Skin of body (tissue), 2 donors: Measurements from ENCODE around the gene CTDSPL2. TPM values are rescaled to one million over a fixed set of nuclear protein-coding genes. Genes with fewer than 3 reads are reported as not detected.
"Not testable (repeated sequence)": the region's sequence is repeated elsewhere in the genome, so short reads cannot be mapped to it uniquely, and the experiment has no call there.

Source experiments
- DNase-seq: peaks from one replicate; lab custom pipeline; 2025; lab: John Stamatoyannopoulos, UW
- total RNA-seq: library from RNA; depleted of rRNA; stranded (reverse); fragments of >200 nt; gene quantifications from one replicate; pipeline ENCODE4 v1.2.3, GENCODE V29; 2014

The CTDSPL2 gene
- total RNA-seq, 1 donor from 2014 or later = 103 TPM

DNA sequence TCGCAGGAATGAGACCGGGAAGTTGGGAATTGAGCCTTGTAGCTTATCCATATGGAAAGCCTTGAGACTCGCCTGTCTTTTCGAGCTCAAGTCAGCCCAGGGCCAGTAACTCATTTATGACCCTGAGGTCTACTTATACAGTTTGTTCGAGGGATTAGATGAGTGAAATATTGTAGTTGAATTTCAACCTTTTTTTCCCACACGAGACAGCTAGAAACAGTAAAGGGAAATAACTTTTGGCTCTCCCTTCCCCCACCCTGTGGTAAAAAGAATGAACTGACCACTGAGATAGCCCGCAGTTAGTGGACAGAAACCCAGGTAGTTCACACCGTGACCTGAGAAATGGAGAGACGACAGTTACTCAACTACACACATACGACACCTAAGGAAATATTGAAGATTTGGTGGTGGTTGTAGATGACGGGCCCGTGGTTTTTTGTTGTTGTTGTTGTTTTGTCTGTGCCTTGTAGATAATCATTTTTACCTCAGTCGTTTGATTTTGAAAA is 110.4 kb downstream of the CTDSPL2 start:
- DNase-seq = no peak

DNA sequence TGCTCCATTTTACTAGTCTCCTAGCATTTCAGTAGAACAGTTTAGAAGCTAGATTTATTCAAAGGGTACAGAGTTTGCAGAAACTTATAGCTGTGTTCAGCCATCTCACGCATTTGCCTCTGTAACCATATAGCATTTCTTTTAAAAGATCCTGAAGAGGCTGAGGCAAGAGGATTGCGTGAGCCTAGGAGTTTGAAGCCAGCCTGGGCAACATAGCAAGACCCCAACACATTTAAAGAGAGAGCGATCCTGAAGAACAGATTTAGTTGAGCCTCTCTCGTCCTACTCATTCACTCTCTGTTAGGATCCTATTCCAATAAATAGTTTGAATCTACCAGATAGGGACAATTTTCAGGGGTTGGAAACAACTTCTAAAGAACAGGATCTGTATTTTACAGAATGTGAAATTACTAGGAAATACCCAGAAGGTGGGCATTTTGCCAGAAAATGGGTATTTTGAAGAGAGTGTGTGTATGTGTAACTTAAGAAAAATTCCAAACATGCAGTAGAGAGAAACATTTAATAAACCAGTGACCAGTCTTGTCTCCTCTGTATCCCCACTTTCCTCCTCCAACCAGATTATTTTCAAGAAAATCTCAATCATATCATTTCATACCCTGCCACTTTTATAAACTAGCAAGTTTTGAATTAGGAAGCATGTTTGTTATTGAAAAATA is 114.0 kb downstream of the CTDSPL2 start:
- no peak for DNase-seq

DNA sequence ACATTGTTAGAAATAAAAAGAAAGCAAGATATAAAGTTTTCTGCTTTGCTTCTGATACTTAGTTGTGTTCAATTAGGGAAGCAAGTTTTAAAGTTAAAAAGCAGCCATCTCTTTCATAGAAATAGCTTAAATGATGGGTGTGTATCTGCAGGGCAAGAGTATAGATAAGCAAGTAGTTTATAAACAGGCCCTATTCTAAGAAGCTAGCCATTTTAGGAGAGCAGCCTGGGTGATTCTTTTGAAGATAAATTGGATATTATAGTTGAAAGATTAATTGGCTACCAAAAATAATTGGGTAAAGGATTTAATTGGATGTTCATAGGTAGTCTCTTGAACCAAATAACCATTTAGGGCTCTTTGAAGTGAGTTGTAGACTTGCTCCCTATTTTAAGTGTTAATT is 115.2 kb downstream of the CTDSPL2 start:
- DNase-seq = no peak

DNA sequence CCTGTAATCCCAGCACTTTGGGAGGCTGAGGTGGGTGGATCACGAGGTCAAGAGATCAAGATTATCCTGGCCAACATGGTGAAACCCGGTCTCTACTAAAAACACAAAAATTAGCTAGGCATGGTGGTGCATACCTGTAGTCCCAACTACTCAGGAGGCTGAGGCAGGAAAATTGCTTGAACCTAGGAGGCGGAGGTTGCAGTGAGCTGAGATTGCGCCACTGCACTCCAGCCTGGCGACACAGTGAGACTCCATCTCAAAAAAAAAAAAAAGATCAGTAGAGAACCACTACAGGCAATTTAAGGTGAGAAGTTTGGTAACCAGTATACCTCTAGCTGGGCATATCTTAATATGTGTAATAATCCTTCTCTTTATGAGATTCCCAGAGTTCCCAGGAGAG is 117.3 kb downstream of the CTDSPL2 start:
- DNase-seq = not testable (repeated sequence)

DNA sequence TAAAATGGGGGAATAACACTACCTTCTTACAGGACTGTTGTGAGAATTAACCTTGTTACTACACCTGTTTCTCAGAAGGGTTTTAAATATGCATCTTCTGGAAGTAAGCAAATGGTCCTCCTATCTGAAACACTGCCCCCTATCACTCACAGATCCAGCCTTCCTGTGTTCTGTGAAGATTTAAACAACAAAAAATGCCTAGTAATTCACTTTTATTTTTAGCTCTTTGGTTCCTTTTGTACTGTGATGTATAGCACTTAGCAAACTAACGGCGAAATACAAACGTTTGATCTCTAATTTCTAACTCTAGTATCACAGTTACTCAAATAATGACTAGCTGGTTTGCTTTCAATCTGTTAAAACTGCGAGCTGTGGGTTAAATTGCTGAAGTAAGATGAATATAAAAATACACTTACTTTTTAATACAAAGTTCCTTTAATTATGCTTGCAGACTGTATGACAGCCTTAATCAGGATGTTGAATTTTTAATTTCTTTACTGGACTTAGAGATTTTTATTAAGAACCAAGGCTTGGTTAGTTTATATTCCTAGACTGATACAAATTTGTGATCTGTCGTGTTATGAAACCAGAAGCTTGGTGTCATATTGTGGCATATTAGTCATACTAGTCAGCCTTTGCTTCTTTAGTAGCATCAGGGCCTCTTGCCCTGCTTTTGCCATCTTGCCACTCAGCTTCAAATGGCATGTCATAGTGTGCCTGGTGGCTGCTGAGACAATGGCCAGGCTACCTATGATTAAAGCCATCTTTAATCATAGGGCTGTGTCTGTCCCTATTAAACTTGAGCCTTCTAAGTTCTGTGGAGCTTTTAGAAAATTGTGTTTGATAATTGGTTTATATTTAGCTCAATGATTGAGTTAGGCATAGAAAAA is 118.7 kb downstream of the CTDSPL2 start:
- DNase-seq = no peak

DNA sequence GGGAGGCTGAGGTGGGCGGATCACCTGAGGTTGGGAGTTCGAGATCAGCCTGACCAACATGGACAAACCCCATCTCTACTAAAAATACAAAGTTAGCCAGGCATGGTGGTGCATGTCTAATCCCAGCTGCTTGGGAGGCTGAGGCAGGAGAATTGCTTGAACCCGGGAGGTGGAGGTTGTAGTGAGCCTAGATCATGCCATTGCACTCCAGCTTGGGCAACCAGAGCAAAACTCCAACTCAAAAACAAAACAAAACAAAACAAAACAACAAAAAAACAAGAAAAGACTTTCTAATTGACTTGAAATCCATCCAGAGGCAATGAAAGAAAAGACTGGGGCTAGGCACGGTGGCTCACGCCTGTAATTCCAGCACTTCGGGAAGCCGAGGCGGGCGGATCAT is 121.7 kb downstream of the CTDSPL2 start:
- not testable (repeated sequence) for DNase-seq

DNA sequence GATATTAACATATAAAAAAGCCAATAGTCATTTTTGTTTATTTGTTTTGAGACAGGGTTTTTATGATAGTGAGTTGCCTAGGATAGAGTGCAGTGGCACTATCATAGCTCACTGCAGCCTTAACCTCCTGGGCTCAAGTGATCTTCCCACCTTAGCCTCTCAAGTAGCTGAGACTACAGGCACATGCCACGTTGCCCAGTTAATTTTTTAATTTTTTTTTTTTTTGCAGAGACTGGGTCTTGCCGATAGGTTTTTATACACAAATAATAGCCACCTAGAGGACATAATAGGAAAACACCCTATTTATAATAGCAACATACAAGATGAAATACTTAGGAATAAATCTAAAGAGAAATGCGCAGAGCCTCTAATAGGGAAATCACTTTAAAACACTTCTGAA is 122.8 kb downstream of the CTDSPL2 start:
- DNase-seq = no peak

DNA sequence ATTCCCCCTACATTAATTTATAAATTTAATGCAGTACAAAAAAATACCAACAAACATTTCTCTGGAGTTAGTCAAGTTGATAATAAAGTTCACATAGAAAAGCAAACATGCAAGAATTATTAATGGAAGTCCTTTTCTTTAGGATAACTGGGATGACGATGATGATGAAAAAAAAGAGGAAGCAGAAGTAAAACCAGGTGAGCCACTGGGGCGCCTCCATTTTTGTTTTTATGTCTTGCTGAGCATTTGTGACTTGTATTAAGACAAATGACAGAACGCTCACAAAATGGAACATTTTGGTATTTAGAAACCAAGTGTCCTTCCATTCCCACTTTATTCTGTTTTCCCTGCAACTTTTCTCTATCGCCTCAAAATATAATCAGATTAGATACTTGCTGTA is 123.3 kb downstream of the CTDSPL2 start:
- DNase-seq = no peak

DNA sequence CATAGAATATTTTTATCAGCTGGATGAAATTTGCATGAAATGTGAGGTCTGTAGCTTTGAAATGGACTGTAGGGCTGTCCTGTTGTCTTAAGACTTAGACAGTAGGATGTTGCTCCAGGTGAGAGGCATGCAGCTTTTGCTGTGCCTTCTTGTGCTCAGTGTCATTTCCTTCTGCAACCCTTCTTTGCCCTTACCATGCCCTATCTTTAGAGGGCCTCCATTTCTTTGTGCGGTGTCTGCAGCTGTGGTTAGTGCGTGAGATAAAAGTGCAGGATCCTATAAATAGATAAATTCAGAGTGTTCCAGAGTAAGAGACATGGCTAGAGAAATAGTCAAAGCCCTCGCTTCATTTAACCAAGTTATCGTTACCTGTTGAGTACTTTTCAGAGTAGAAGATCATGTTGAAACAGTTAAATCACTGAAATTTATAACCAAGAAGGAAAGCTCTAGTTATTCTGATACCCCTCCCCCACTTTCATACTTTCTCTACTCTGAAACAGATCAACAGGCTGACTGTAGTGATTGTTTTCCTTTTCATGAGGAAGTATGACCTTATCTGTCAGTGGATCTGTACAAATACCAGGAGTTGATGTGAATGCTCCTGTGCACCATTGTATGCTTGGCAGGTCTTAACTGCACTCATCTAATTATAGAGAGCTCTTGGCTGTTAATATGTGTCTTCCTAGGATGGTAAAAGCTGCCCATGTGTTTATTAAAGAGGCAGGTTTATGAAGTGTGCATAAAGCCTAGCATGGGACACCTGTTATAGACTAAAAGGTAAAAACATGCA is 127.7 kb downstream of the CTDSPL2 start:
- no peak for DNase-seq

DNA sequence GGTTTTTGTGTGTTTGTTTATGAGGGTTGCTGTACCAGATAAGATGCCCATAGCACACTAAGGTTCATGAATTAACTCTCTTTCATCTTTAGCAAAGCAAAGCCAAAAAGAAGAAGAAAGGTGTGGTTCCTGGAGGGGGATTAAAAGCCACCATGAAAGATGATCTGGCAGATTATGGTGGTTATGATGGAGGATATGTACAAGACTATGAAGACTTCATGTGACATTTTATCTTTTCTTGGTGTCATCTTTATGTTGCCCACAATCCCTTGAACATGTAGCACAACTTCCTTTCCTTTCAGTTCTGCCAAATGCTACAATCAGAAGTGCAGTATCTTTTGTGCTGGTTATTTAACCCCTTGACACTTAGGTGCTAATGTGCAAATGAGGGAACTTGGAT is 133.5 kb downstream of the CTDSPL2 start:
- DNase-seq = not testable (repeated sequence)

DNA sequence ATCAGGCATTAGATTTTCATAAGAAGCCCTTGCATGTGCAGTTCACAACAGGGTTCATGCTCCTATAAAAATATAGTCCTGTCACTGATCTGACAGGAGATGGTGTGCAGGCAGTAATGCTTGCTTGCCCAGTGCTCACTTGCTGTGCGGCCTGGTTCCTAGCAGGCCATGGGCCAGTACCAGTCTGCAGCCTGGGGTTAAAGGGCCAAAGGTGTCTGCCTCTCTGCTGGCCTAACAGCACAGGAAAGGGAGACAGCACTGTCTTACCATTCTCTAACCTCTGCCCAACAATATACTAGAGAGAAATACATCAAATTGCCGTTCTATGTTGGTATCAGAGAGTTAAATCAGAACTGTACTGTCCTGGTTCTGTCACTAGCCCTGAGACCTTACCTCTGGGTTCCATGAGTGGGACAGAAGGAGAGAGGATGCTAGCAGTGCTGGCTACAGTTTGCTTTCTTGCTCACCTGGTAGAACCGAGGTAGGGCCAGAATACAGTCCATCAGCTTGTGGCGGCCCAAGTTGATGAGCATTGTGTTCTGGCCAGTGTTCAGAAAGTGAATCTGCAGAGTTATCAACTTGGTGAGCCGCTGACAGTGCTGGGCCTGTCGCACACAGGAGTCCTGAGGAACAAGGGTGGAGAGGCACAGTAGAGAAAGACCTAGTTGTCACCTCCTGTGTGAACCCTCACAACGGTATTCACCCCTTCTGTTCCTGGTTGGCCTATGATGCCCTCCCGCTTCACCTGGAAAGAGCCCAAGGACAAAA is 138.1 kb downstream of the CTDSPL2 start:
- no peak for DNase-seq

DNA sequence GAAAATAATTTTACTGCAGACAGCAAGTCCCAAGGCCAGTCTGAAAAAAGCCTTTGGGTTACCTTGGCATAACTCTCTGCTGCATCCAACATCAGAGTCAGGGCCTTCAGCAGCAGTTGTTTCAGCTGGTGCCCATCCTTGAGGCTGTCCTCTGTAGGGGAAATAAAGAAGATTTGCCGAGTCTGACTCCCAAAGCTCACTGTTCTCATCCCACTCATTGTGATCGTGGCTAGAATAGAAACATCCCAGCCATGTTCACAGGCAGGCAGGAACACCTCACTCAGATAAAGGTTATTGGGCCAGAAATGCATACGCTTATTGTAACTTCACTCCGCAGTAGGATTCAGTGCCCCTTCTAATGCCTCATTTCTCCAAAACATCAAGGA is 138.7 kb downstream of the CTDSPL2 start:
- DNase-seq = no peak

DNA sequence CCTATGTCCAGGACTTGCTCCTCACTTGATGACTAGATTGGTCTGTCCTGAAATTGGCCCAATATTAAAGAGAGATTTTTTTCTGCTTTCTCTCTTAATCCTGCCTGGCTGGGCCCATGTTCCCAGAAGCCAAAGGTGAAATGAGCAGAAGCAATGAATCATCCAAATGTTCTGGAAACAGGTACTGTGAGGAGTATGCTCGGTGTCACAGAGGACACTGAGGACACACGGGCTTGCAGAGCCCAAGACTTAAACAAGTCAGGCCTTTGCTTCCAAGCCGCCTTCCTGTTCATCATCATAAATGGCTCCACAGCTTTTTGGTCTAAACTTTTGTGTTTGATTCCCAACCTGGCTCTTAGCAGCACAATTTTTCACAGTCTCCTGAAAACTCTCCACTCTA is 140.9 kb downstream of the CTDSPL2 start:
- DNase-seq = no peak

DNA sequence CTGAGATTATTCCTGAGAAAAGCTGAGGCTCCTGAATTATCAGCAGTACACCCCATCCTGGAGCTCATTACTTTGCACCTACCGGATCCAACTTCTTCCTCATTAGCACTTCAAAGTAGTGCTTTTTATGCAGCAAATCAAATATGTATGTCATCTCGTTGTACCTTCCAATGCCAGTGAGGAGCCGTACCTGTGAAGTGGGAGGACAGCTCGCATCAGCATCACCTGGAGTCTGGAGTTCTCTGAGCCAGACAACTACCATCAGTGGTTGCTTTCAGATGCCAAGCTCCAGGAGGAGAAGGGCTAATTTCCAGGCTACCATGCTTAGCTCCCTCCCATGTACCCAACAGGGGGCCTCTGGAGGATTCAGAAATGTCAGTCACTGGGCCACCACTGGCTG is 141.9 kb downstream of the CTDSPL2 start:
- DNase-seq = no peak

DNA sequence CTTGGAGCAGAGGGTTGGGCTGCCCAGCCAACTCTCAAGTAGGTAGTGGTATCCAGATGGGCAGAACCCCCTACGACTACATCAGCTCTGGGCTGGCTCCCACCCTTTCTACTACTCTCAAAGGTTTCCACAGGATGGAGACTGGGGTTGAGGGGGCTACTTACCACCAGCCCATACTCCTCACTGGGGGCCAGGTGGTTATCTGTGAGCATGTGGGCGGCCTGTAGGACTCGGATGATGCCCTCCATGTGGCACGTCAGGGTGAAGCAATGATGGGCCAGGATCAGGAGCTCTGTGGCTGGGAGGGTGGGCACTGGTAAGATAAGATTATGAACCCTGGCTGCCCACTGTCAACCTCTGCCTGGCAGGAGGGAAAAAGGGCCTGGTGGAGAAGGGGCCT is 142.9 kb downstream of the CTDSPL2 start:
- DNase-seq = no peak

DNA sequence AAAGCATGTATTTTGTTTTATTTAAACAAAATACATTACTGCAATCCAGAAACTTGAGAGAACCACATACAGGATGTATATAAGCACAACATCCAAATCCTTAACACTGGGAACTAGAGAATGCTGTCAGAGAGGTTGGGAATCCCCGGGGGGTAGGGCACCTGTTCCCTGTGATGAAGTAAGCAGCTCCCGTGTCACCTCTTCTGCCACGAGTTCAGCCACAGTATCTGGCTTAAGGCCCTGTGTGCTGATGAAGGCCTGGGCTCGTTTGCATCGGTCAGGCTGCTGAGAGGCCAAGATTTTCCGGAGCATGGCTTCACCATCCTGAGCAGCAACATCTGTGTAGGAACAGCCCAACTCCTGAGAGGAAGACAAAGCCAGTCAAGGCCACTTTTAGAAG is 146.0 kb downstream of the CTDSPL2 start:
- DNase-seq = no peak

DNA sequence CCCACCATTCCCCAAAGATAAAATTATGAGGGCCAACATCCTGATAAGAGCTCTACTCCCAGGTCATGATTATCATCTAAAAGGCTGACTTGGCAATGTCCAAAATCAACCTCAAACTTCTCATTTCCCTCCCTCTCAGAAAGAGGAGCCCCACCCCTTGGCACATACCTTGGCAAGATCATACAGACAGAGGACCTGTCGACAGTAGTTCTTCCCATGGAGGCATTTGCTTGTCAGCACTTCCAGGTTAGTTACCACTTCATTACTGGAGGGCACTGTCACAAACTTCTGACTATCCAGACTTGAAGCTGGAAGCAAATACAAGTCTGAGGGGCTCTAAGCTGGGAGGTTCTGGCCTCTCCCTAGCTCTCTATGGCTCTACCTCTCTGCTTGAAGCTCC is 147.3 kb downstream of the CTDSPL2 start:
- no peak for DNase-seq
